CMK (cell line): Measurements from ENCODE around the gene BMP7.
"Not testable (repeated sequence)": the region's sequence is repeated elsewhere in the genome, so short reads cannot be mapped to it uniquely, and the experiment has no call there.

ENCODE experiments used
- DNase-seq: peaks from one replicate; pipeline ENCODE4 v3.0.0-alpha.2; 2010; ENCODE audit warnings: low read depth

The BMP7 gene

DNA sequence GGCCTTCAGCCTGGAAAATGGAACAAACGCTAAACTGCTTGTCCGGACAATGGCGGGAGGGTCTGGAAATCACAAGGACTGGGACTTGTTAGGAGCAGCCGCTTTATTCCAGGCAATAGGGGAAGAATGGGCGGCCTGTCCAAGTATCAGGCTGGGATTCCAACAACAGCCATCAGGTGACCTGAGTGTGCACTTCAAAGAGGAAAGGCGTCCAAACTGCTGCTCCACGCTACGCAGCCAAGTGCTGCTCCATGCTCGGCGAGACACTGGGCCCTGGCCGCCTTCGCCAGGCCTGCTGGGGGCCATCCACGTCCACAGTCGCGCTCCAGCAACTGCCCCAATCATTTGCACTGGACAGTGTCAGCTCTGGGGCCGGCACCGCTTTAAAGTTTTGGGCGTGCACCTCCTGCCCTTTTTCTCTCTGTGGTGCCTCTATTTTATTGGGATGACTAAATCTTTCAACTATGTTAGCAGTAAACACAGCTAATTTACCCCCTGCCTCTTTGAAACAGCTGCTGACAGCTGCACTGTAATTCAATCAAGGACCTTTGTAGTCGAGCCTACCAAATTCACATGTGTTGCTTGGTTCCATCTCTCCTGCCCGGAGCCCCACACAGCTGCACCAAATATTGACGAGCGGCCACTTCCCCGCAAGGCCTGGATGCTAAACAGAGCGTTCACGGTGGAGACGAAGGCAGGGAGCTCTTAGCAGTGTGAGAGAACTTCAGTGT lies 98.3 kb downstream of the BMP7 start:
- DNase-seq: no peak

DNA sequence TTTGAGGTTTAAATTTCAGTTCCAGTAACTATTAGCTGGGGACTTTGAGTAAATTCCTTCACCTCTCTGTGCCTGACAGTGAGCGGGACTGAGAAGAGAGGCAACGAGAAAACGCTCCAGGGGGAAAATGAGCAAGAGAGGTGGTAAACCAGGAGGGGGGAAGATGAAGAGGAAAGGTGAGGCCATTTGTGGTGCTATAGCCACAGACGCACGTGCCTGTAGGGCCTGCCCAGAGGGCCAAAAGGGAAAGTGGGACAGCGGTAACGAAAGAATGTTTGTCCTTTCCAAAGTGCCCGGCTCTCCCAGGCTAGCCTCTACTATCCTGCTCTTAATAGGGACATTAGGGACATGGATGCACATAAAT lies 99.2 kb downstream of the BMP7 start:
- DNase-seq: no peak

DNA sequence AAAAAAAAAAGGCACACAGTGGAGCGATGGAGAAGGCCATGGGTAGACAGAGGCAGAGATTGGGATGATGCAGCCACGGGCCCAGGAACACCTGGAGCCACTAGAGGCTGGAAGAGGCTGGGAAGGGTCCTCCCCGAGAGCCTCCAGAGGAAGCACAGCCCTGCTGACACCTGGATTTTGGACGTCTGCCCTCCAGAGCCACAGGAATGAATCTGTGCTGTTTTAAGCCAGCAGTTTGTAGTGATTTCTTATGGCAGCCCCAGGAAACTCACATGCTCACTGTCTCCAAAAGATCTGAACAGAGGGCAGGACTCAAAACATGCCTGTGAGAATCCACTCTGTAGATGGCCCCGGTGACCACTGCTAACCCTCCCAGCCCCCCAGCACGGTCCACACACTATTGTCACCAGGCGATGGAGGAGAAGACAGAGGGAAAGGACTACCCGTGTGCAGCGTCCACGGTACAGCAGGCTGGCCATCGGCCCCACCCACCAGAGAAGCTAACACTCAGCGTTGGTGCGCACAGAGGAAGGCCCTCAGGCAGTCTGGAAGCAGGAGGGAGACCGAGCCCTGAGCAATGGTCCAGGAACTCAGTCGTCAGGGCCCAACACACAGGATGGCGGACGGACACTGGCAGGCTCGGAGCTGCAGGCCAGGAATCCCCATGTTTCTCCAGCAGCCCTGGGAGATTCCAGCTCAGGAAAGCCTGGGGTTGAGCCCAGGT lies 99.7 kb downstream of the BMP7 start:
- no peak for DNase-seq

DNA sequence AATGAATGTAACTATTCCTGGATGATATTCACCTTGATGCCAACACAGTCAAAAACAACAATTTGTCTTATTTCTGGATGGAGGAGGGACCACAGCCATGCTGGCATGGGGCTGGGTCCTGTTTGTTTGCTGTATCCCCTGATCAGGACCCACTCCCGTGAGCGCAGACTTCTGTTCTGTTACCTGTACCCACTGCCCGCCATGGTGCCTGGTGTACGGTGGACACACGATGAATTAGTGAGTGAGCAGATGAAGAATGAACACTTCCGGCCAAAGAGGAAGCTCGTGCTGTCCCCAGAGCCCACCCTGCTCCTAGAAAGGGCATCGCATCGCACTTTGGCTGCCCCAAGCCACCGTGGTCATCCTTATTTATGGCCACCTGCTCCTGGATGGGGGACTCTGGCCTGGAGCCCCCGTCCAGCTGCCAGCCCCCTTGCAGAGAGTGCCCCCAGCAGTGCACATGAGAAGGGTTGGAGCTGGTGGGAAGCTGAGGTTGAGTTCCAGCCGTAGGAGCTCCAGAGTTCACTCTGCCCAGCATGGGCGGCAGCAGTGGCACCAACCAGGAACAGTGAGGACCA lies 100.9 kb downstream of the BMP7 start:
- DNase-seq: no peak

DNA sequence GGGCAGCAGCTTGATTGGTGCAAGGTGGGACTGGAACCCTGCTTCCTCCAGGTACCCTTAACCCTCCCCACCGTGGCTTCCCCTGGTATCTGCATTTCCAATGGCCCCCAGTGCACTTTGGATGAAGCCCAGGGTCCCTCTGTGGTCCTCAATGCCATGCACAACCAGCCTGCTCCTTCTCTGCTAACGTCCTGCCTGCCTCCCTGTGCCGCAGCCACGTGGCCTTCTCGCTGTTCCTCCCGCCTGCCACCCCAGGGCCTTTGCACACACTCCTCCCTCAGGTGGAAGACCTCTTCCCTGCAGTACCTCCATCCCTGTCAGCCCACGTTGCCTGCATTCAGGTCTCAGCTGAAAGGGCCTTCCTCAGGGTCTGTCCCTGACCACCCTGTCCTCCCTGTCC lies 101.6 kb downstream of the BMP7 start:
- no peak for DNase-seq

DNA sequence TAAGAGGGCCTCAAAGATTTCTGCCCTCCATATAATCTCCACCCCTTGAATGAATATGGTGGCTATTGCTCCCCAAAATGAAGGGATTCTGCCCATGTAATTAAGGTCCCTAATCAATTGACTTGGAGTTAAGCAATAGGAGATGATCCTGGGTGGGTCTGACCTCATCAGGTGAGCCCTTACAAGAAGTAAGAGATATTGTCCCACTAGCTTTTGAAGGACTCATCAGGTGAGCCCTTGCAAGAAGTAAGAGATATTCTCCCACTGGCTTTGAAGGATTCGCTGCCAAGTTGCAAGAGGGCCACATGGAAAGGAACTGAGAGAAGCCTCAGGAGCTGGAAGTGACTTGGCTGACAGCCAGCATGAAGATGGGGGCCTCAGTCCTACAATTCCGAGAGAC lies 103.4 kb downstream of the BMP7 start:
- no peak for DNase-seq

DNA sequence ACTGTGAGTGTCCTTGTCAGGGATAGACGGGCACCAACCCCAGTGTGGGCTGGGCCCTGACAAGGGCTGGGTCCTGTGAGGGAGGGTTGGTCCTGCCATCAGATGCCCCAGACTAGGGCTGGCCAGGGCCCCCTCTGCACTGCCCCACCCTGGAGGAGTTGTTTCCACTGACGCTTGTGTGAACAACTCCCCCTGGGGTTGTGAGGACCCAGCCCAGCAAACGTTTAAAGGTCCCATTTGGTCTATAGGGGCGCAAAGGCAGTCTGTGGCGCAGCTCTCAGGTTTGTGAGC lies 104.1 kb downstream of the BMP7 start:
- DNase-seq: no peak

DNA sequence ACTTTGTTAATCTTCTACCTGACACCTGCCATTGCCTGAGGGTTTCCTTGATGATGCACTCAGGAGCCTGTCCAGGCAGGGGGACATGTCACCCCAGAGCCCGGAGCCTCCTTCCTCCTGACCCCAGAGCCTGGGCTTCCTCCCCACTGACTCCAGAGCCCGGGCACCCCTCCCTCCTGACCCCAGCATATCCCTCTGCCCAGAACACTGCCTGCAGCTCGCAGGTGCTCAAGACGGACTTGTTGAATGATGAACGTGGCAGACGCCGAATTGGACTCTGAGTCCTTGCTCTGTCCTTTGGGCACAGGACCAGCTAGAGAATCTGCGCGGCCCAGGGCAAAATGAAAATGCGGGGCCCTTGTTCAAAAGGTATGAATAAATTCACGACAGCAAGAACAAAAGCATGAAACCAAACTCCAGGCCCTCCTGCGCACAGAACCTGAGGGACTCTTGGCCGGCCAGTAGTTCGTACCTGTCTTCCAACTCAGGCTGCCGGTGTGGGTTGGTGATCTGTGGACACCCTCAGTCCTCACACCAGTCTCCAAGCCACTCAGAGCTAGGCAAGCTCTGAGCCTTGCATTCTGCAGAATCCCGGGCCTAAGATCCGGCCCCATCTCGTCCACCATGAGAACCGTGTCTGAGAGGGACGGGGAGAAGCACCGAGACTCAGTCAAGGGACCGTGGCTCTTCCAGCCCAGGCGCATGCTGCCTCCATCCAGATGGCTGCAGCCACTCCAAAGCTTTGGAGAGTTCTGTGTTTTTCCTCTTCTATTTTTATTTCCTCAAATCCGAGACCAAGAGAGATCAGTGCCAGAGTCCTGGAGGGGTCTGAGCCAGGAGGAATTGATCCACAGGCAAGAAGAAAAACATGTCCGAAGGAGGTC lies 104.7 kb downstream of the BMP7 start:
- no peak for DNase-seq

DNA sequence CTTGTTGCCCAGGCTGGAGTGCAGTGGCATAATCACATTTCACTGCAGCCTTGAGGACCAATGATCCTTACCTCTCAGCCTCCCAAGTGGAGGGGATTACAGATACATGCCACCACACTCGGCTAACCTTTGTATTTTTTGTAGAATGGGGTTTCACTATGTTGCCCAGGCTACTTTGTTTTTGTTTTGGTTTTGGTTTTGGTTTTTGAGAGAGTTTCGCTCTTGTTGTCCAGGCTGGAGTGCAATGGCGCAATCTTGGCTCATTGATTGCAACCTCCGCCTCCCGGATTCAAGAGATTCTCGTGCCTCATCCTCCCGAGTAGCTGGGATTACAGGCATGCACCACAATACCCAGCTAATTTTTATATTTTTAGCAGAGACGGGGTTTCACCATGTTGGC lies 105.5 kb downstream of the BMP7 start:
- no peak for DNase-seq

DNA sequence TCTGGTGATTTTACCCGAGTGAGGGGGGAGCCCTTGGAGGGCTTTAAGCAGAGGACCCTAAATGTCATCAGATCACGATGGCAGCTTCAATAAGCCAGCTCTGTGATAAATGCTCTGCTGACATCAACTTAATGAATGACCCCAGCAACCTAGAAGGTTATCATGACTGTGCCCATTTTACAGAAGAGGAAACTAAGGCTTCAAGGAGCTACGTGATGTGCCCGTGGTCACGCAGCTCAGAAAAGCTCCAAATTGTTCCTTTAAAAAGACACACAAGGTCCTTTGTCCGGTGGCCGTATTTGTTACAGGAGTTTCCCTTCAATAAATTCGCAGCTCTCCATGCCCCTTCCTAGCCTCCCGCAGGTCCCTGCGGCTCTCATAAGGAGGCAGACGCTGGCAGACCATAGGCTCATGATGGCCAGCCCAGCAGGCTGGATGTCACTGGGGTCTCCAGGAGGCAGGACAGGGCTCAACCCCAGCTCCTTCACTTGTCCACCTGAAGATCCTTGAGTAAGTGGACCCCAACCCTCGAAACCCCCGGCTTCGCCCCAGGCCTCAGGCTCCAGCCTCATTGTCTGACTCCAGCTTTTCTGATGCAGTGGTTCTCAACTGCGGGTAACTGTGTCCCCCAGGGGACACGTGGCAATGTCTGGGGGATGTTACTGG lies 106.4 kb downstream of the BMP7 start:
- no peak for DNase-seq

DNA sequence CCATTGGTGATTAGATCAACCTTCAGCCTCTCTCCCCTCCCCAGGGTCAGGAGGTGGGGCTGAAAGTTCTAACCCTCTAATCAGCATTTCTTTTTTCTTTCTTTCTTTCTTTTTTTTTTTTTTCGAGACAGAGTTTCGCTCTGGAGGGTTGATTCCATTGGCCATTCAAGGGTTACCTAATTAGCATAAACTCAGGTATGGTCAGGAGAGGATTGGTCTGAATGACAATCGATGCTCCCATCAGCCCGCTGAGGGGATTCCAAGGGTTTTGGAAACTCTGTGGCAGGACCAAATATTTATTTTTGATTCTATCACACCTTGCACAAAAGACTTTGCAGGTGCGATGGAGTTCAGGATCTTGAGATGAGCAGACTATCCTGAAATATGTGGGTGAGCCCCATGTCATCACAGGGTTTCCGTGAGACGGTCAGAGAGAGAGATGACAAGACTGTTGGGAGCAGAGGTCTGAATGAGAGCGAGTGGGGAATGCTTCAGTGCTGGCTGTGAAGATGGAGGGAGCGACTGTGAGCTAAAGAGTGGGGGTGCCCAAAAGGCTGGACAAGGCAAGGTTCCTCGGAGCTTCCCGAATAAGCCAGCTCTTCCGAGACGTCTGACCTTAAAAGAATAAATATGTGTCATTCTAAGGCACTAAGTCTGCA lies 107.1 kb downstream of the BMP7 start:
- DNase-seq: no peak

DNA sequence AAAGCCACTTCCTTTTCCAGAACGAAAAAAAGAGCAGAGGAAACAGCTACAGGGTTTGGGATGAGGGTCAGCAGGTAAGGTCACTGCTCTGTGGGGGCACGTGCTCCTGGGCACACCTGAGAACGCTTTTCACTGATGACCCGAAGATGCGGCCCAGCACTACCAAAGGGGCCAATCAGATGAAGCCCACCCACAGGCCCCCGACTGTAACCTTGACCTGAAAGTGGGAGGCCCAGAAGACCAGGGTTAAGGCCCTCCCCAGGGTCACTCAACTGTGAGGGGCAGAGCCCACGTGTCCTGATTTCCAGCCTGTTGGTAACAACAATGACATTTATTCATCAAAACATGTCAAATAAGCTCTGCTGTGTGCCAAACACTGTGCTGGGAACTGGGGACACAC lies 108.0 kb downstream of the BMP7 start:
- DNase-seq: no peak

DNA sequence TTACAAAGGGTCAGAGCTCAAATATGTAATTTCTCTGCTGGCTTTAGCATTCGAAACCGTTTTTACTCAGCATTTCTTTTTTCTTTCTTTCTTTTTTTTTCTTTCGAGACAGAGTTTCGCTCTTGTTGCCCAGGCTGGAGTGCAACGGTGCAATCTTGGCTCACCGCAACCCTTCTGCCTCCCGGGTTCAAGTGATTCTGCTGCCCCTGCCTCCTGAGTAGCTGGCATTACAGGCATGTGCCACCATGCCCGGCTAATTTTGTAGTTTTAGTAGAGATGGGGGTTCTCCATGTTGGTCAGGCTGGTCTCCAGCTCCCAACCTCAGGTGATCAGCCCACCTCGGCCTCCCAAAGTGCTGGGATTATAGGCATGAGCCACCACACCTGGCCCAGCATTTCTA lies 108.7 kb downstream of the BMP7 start:
- DNase-seq: not testable (repeated sequence)

DNA sequence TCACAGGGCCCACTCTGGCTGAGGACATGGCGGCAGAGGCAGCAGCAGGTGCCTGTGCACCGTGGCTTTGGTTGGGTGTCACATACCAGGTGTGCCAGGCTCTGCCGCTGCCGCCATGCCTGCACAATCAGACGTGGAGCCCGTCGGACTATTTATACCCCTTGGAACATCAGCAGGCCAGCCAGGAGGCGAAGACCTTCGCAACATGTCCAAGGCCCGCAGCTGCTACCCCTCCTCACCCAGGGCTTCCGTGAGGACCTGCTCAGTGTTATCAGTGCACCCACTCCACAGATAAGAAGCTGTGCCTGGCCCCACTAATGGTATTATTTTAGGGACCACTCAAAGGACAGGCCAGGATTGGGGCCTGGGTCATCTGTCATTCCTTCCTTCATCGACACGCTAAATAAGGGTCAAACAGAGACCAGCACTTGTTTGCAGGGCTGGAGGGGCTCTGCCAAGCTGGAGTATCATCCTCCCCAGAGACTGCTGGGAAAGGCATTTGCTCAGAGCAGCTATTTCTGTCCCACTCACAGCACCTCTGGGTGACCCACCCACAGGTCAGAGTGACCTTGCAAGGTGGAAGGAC lies 109.2 kb downstream of the BMP7 start:
- DNase-seq: no peak

DNA sequence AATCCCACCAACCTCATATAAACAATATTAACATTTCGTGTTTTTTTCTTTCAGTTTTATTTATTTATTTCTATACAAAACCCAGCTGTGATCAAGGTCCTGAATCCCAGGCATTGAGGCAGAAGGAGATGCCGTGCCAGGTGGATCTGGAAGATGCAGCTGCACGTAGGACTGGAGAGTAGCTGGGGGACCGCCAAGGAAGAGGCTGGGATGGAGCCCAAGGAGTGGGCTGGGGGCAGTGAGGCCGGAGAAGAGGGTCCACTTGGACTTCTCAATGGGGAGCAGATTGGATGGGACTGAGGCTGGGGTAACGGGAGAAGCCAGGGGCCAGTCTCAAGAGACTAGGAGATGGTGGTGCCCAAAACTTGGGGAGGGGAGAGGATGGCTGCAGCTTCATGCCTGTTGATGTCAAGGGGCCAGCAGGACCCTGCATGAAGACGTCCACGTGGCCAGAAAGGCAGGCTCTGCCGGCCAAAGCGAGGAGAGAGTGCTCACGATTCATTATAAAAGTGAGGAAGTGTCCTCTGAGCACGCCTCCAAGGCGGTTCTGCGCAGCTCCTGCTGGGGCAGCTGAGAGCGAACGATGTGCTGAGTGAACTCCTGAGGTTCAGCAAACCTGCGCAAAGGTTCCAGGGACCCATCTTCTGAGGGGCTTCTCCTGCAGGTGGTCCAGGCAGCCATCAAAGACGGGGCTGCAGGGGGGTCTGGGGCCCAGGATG lies 110.3 kb downstream of the BMP7 start:
- no peak for DNase-seq

DNA sequence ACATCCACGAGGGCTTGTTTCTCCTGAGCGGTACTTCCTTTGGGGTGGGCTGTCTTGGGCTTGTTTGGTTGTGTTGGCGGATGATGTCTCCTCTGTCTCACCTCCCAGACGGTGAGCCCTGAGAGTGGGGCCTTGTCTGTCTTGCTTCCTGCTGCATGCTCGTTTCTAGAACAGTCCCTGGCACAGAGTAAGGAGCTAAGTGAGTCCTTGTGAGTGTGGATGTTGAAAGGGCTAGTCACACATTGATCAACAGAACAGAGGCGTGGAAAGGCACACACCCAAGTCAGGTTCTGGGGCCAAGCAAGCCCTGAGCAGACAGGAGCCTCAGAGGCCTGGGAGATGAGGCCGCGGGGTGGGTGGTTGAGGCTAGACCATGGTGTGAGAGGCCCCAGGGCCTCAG lies 111.0 kb downstream of the BMP7 start:
- DNase-seq: no peak

DNA sequence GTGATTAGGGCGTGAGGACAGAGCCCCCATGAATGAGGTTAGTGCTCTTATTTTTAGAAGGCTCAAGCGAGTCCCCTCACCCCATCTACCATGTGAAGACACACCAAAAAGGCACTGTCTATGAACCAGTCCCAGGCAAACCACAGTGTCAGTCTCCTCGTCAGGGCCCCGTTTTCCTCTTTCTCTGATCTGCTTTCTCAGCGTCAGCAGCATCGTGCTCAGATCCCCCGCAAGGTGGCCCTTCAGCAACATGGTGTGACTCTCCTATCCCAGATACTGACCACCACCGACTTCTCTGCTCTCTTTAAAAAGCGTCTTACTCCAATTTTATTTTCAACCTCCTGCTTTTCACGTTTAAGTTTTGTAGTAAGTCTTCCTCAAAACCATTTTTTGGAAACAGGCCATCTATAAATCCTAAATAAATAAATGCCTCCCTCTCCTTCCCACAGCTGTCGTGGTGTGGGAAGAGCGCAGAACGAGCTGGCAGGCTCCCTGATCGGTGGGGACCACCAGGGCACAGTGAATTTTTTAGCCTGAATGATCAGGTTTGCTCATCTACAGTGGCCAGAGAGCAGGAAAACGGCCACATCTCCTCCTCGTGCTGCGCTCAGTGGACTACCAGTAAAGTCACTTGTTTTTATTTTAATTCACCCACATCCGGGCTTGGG lies 113.1 kb downstream of the BMP7 start:
- DNase-seq: no peak

DNA sequence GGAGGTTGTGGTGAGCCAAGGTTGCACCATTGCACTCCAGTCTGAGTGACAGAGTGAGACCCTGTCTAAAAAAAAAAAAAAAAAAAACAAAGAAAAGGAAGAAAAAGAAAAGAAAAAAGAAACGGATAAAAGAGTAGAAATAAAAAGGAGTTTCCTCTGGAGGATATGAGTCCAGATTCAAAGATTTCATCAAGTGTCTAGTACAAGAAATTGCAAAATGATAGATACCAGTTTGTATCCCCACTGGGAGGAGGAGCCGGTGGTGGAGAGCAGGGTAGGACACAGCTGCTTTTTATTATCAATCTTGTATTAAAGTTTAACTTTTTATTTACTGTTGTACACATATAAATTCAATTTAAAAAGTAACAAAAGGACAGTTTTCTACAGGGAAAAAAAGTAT lies 113.9 kb downstream of the BMP7 start:
- no peak for DNase-seq

DNA sequence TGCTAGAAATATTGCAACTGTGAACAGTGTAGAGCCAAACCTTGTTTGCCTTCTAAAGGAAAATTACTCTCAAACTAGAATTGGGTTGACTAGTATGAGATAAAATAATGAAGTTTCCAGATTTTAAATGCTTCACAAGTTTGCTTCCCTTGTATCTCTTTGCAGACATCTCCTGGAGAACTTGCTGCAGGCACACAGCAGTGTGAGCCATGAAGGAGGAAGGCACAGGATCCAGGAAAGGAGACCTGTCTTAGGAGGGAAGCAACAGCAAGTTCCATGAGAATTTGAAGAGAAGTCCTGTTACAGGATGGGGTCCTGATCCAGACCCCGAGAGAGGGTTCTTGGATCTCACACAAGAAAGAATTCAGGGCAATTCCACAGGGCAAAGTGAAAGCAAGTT lies 115.9 kb downstream of the BMP7 start:
- no peak for DNase-seq

DNA sequence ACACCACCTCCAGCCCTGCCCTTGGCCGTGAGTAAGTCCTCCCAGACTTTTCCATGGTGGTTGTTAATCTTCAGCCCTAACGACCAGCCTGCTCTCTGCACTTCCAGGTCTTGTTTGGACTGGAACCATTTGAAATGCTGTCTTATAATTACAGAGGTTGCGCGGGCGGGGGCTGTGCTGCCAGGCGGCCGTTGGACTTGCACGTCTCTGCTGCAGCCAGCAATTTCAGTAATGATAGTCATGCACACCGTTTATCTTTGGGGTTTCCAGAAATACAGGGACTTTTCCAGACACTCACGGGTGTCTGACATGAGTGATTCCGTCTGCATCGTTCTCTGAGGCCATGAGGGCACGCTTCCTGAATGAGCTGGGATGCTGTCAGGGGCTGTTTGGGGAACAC lies 118.2 kb downstream of the BMP7 start:
- DNase-seq: no peak
